ENCODE measurements around the gene HES3. TPM values are rescaled to one million over a fixed set of nuclear protein-coding genes. Genes with fewer than 3 reads are reported as not detected.
A peak's percentile ranks its signal among the peaks of the same experiment; 100 is the strongest.

Gene HES3
- total and polyA plus RNA-seq, 3 donors from 2014 or later, result not detected

- Histone ChIP-seq H3K4me3 (peak overlapping the region in 1 of 2 donors; percentile 17), H3K4me1 (peaks cover 3% of the 10 kb centered on the region), H3K27me3 (no peaks in the 10 kb centered on the region), H3K27ac (no peak overlapping the region), H3K36me3 (ENCODE audit: low read depth, missing control alignments) (no peaks in the 10 kb centered on the region), H3K9me3 (no peaks in the 10 kb centered on the region)
- TF ChIP-seq POLR2A (IDR thresholded peaks at IDR 0.05) (no peak), CTCF (IDR thresholded peaks at IDR 0.05) (no peak)
- 0 to 4% methylated on average over 10 to 42 of the region's 49 CpGs for WGBS, 2 donors
- DNase-seq, result no peak
- intact Hi-C loops (cut with DNase I; ENCODE audit: low total_unique reads), result loop anchor here (5.0 to 10.0 kb wide), 3 partner anchors 96 to 191 kb away; no protein-coding TSS in a partner anchor
Observed at GRCh38 chr1:6245869-6246496, 2.0 kb downstream of the HES3 start.

- intact Hi-C loops (cut with DNase I; ENCODE audit: low total_unique reads), result loop anchor here (5.0 to 10.0 kb wide), 3 partner anchors 96 to 192 kb away; no protein-coding TSS in a partner anchor
- Histone ChIP-seq H3K27ac (no peak overlapping the region), H3K36me3 (ENCODE audit: low read depth, missing control alignments) (no peaks in the 10 kb centered on the region), H3K4me3 (no peak overlapping the region), H3K9me3 (no peaks in the 10 kb centered on the region), H3K27me3 (no peaks in the 10 kb centered on the region), H3K4me1 (peaks cover 3% of the 10 kb centered on the region)
- TF ChIP-seq CTCF (IDR thresholded peaks at IDR 0.05) (peak; percentile 97 to 99 (median 99)), POLR2A (IDR thresholded peaks at IDR 0.05) (no peak)
- DNase-seq, result peak; percentile 87
- 6 to 18% methylated on average over 8 to 24 of the region's 30 CpGs for WGBS, 2 donors
Observed at GRCh38 chr1:6246497-6247467, 2.8 kb downstream of the HES3 start.

GRCh38 chr1:6247651-6248050 is 3.7 kb downstream of the HES3 start:
- Histone ChIP-seq H3K27me3 (no peaks in the 10 kb centered on the region), H3K9me3 (no peaks in the 10 kb centered on the region), H3K36me3 (ENCODE audit: low read depth, missing control alignments) (no peaks in the 10 kb centered on the region), H3K4me3 (no peak overlapping the region), H3K4me1 (peaks cover 3% of the 10 kb centered on the region), H3K27ac (no peak overlapping the region)
- DNase-seq, result no peak
- TF ChIP-seq CTCF (IDR thresholded peaks at IDR 0.05), result no peak
- TF ChIP-seq POLR2A (IDR thresholded peaks at IDR 0.05), result no peak
- intact Hi-C loops (cut with DNase I; ENCODE audit: low total_unique reads), result loop anchor here (5.0 to 10.0 kb wide), 3 partner anchors 95 to 193 kb away; no protein-coding TSS in a partner anchor
- 79 to 86% methylated on average over 3 to 5 of the region's 5 CpGs for WGBS, 2 donors

DNA sequence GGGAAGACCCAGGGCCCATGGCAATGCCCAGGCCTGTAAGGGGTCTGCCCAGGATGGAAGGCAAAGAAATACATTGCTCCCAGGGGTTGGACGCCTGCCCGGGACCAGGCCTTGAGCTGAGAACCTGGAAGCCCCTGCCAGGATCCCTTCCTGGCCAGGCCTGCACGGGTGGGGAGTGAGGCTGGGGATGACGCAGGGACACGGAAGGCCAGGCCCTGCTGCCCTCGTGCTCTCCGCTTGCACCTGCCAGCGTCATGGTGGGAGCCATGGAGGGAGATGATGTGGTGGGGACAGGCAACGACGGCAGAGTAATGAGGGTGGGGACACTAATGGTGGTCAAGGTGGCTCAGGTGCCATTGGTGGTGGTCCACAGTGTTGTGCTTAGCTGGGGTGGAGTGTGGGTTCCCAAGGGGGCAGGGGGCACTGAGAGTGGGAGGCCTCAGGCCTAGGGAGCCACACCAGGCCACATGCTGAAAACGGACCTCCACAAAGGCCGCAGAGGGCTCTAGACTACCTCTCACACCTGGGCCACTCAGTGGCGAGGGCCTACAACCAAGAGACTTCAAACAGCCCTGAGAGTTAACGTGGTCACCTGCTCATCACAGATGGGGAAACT is 4.3 kb downstream of the HES3 start:
- no peak for DNase-seq
- no peaks in the 10 kb centered on the region for H3K27me3 ChIP-seq
- TF ChIP-seq POLR2A (IDR thresholded peaks at IDR 0.05), result no peak
- H3K4me1 ChIP-seq, result peaks cover 3% of the 10 kb centered on the region
- no peaks in the 10 kb centered on the region for H3K9me3 ChIP-seq
- no peaks in the 10 kb centered on the region for H3K36me3 ChIP-seq (ENCODE audit: low read depth, missing control alignments)
- H3K27ac ChIP-seq, result no peak overlapping the region
- H3K4me3 ChIP-seq, result no peak overlapping the region
- intact Hi-C loops (cut with DNase I; ENCODE audit: low total_unique reads), result loop anchor here (5.0 to 10.0 kb wide), 3 partner anchors 94 to 193 kb away; no protein-coding TSS in a partner anchor
- 54 to 55% methylated on average over 9 to 12 of the region's 14 CpGs for WGBS, 2 donors

Measured in testis (tissue), 3 donors.